Loucy (cell line): ENCODE measurements around the gene PAX7.

Experiments
- EZH2phosphoT487 ChIP-seq: fragments of 200-600 bp; IDR thresholded peaks from 2 replicates; pipeline ENCODE4 v1.6.1; 2018; ENCODE audit warnings: antibody characterized with exemption, mild to moderate bottlenecking, moderate library complexity, borderline replicate concordance
- TF ChIP-seq, protein P1 (sequence below): fragments of 200-600 bp; sonication (generic); conservative IDR thresholded peaks from 2 replicates; pipeline ENCODE4 v1.5.1; 2014; ENCODE audit warnings: mild to moderate bottlenecking, antibody characterized with exemption, low read length

DNA sequence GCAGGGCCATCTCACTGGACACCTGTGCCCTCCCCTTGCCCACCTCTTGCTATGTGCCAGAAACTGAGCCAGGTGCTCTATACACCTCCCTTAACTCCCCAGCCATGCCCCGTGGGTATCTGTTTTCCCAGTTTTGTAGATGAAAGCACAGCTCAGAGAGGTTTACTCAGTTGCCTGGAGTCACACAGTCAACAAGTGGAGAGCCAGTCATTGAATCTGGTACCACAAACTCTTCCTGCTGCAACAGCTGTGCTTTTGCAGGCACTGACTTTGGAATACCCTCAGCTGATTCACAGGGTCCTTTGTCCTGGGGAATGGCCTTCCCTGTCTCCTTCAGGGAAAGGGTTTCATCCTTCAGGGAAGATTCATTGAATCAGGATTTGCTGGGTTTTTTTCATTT is 22.1 kb downstream of the PAX7 start:
- TF ChIP-seq, protein P1, sequence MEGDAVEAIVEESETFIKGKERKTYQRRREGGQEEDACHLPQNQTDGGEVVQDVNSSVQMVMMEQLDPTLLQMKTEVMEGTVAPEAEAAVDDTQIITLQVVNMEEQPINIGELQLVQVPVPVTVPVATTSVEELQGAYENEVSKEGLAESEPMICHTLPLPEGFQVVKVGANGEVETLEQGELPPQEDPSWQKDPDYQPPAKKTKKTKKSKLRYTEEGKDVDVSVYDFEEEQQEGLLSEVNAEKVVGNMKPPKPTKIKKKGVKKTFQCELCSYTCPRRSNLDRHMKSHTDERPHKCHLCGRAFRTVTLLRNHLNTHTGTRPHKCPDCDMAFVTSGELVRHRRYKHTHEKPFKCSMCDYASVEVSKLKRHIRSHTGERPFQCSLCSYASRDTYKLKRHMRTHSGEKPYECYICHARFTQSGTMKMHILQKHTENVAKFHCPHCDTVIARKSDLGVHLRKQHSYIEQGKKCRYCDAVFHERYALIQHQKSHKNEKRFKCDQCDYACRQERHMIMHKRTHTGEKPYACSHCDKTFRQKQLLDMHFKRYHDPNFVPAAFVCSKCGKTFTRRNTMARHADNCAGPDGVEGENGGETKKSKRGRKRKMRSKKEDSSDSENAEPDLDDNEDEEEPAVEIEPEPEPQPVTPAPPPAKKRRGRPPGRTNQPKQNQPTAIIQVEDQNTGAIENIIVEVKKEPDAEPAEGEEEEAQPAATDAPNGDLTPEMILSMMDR = no peak
- no peak for TF ChIP-seq EZH2phosphoT487
